HEK293 (cell line): ENCODE measurements around the gene SUMO3.

ENCODE experiments used
- CTCF ChIP-seq: fragments of 450-650 bp; formaldehyde crosslinking; IDR thresholded peaks from 2 replicates; pipeline ENCODE4 v1.5.1; 2016; ENCODE audit warnings: missing biosample characterization, missing genetic modification characterization
- MZF1 ChIP-seq: fragments of 450-650 bp; formaldehyde crosslinking; IDR thresholded peaks from 2 replicates; pipeline ENCODE4 v1.5.1; 2017; ENCODE audit warnings: missing biosample characterization, missing genetic modification characterization, borderline replicate concordance
- TCF7L2 ChIP-seq: IDR thresholded peaks from 2 replicates; pipeline ENCODE4 v1.6.1; 2011; ENCODE audit warnings: low read depth, mild to moderate bottlenecking, inconsistent platforms, low read length, moderate library complexity, borderline replicate concordance
- ZNF473 ChIP-seq: fragments of 450-650 bp; formaldehyde crosslinking; IDR thresholded peaks from 2 replicates; pipeline ENCODE4 v1.5.1; 2017; ENCODE audit warnings: missing biosample characterization, missing genetic modification characterization
- ZNF792 ChIP-seq: fragments of 450-650 bp; formaldehyde crosslinking; IDR thresholded peaks from 2 replicates; pipeline ENCODE4 v1.5.1; 2016; ENCODE audit warnings: missing biosample characterization, missing genetic modification characterization

- no peak for TF ChIP-seq TCF7L2
- TF ChIP-seq ZNF792 (tag by site-specific recombination) = no peak
- TF ChIP-seq CTCF (tag by site-specific recombination) = no peak
- no peak for TF ChIP-seq ZNF473
- TF ChIP-seq MZF1 (tag by site-specific recombination) = no peak
Measured at GRCh38 chr21:44862869-44863685, 45.2 kb upstream of the SUMO3 start.
